Fibroblast of skin of right quadriceps (primary cell): ENCODE results near the gene KLC1.

Source experiments
- DNase-seq: peaks from one replicate; pipeline ENCODE4 v3.0.0-alpha.2; 2013

Gene KLC1

GRCh38 chr14:103692871-103693270 lies 63.9 kb downstream of the KLC1 start:
- no peak for DNase-seq

- DNase-seq = no peak
These were observed 64.5 kb downstream of the KLC1 start for GRCh38 chr14:103693515-103693914.

DNA sequence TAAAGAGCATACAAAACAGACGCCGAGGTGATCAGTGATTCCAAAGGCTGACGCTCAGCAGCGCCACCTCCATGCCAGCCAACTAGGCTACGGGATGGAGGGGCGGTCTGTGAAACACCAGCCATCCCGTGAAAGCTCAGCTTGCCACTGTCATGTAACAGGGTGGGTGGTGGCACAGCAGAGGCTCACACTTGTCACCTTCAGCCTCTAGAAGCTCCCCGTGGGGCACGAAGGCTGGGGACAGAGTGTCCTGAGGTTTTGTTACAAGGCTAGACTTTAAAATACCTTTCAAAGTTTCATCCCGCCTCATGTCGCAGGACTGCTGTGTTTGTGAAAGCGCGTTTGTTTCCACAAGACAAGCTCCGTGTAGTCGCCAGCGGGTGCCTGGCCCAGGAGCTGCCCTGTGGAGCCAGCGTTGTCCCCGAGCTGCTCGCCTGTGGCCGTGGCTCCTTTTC lies 65.6 kb downstream of the KLC1 start:
- no peak for DNase-seq

GRCh38 chr14:103695296-103696069 lies 66.5 kb downstream of the KLC1 start:
- no peak for DNase-seq

- DNase-seq = no peak
These were observed 67.0 kb downstream of the KLC1 start for GRCh38 chr14:103696070-103696402.

- DNase-seq = peak; percentile 42
These were observed 67.6 kb downstream of the KLC1 start for GRCh38 chr14:103696466-103697071.

- no peak for DNase-seq
These were observed 68.2 kb downstream of the KLC1 start for GRCh38 chr14:103697206-103697602.

DNA sequence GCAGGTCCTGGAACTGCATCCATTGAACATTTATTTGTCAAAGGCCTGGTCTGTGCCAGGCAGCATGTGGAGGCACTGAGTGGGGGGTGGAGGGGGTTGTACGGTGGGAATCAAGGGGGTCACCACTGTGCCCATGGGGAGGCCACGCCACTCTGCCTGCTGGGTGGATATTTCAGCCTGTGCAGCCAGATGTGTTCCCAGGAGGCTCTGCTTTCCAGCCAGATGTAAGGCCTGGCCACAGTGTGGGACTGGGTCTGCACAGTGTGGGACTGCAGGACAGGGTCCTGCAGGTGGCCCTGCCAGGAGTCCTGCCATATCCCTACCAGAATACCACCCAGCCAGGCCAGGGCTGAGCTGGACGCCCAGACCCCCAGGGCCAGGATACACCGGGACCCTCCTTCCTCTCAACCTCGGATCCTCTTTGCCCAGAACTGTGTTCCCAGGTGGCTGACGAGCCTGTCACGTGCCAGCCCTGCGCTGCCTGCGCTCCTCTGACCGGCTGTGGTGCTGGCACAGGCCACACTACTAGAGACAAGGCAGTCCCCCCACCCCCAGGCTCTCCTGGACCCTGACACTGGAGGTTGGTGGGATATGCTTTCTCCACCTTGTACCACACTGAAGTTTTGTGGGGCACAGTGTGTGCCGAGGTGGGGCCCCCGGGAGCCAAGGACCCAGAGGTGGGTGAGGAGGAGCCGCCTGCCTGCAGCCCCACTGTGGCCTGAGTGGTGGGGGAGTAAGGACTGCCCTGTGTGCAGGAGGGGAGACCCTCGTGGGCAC lies 68.8 kb downstream of the KLC1 start:
- DNase-seq = no peak

GRCh38 chr14:103698380-103699260 lies 69.6 kb downstream of the KLC1 start:
- no peak for DNase-seq

DNA sequence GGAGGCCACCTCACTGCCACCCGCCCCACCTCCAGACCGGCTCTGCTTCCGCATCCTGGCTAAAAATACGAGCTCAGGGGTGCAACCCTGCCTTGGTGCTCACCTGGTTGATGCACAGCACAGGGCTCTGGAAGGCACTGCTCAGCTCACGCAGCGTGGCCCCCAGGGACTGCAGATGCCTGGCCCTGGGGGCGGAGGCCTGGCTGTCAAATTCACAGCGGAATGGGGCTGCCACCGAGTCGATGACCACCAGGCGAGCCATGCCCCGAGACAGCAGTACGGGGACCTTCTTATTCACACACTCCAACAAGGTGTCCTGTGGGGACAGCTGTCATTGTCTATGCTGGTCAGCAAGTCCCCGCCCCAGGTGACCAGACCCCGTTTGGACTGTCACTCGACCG lies 70.2 kb downstream of the KLC1 start:
- no peak for DNase-seq

DNA sequence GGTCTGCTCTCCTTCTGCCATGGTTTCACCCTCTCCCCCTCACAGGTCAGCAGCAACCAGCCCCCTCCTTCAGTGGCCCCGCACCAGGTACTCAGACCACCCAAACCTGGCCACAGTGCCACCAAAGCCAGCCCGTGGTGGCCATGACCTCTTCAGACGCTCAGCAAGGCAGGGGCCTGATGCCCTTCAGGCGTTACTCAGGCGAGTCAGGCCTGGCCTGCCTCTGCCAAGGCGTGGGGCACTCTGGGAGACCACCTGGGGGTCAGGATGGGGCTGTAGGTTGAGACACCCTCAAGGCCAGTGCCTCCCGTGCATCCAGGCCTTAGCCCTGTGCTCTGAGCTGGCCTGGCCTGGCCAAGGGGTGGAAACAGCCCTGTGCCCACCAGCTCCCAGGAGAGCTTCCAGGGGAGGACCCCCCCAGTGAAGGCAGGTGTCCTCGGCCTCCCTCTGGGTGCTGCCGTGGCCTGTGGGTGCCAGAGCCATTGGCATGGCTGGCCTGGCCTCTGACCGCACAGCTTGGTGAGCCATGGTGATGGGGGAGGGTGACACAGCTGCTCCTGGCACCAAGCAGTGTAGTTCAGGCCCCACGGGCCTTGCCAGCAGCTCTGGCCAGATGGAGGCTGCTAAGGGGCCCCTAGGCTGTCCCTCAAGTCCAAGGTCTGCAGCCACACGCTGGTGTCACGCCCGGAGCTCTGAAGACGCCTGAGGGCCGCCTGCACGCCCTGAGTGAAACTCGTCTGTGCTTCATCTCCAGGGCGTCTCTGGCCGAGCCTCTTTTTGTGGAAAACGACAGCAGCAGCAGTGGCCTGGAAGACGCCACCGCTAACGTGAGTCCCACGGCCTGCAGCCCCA lies 71.1 kb downstream of the KLC1 start:
- DNase-seq = no peak

DNA sequence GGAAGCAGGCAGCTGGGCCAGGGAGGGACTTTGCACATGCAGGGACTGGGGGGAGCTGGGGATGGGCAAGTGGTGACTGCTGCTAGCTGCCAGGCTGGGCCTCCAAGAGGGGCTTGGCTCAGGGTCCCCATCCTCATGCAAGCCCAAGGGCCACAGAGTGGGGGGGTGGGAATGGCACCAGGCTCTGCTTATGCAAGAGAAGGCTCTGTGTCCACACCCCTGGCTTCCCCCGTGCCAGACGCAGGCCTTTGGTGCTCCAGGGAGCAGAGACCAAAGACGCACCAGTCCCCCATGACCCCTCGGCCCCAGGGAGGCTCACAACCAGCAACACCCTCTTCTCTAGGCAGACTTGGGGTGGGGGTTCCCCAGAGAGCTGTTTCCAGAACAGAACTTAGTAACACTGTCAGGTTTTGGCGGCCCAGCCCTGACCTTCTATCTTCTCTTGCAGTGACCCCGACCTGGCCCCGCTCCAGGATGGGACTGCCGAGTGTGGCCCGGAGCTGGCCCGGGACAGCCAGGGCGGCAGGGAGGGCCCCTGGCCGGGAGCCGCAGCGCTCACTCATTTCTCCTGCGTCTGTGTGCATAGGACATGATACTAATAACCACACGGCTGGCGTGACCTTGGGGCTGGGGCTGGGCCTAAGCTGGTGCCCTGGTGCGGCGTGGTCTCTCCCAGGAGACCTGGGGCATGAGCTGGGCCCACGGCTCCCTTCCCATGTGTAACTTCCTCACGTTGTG lies 71.9 kb downstream of the KLC1 start:
- no peak for DNase-seq

- no peak for DNase-seq
These were observed 73.1 kb downstream of the KLC1 start for GRCh38 chr14:103702095-103702494.

- DNase-seq = no peak
These were observed 73.8 kb downstream of the KLC1 start for GRCh38 chr14:103702497-103703432.

DNA sequence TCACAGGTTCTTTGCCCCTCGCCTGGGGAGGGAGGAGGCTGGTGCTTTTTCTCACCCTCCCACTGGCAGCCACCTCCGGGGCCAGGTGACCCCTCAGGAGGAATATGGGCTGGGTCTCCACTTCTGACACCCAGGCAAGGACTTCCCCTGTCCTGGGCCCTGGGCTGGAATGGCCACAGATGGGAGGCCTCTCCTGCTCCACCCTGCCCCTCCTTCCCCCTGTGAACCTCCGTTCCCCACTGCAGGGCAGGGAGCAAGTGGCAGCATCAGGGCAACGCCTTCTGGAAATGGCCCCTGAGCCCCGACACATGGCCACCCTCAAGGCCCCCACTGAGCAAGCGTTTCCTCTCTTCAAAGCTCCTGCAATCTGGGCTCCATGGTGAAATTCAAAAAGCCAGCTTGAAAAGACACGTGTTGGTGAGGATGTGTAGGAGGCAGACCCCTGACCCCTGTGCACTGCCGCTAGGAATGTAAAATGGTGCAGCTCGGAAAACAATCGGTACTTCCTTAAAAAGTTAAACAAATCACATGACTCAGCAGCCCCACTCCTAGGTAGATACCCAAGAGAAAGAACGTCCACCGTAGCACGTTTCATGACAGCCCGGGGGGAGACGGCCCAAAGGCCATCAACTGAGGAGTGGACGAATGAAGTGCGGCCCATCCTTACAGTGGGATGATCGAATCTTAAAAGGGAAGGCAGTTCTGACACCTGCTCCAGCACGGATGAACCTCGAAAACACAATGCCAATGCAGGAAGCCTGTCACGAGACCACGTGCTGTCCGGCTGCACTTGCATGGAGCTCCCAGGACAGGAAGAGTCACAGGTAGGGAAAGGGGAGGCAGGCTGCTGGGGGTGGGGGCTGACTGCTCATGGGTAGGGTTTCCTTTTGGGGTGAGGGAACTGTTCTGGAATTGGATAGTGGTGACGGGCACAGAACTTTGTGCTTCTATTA lies 74.7 kb downstream of the KLC1 start:
- DNase-seq = no peak

DNA sequence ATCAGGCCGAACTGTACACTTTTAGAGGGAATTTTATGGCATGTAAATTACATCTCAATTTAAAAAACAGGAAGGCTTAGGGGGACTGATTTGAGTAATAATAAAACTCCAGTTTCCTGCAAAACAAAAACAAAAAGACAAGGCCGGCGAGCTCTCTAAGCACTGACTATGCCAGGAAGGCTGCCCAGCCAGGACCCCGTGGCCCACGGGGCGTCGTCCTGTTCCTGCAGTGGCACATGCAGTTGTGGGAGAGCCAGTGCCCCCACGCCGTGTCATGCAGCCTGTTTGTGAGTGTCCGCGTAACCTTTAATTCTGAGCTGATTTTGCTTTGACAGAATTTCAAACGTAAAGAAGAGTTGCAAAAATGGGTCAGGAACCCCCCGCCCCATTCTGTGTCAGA lies 75.7 kb downstream of the KLC1 start:
- DNase-seq = no peak

DNA sequence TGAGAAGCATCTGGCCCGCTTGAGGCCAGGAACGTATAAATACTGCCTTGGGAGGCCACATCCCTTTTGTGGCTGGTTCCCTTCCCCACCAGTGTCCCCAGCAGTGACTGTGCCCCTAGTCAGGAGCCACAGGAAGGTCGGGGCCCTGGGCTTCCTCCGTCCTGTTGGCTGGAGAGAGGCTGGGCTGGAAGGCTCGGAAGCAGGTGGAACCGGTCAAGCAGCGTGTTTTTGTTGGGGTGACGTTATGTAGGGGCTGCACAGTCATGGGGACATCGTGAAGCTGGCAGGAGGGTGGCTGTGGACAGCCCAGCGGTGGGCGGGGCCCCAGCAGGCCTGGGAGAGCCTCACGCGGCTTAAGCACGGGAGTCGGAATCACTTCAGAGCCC lies 76.1 kb downstream of the KLC1 start:
- DNase-seq = no peak

- DNase-seq = no peak
These were observed 76.7 kb downstream of the KLC1 start for GRCh38 chr14:103705504-103706284.
